ENCODE measurements around the gene BNIP5. TPM values are rescaled to one million over a fixed set of nuclear protein-coding genes. Genes with fewer than 3 reads are reported as not detected.
"Not testable (repeated sequence)": the region's sequence is repeated elsewhere in the genome, so short reads cannot be mapped to it uniquely, and the experiment has no call there.

Gene BNIP5
- polyA plus RNA-seq, 4 donors, result 0.09 to 0.30 (median 0.20) TPM

DNA sequence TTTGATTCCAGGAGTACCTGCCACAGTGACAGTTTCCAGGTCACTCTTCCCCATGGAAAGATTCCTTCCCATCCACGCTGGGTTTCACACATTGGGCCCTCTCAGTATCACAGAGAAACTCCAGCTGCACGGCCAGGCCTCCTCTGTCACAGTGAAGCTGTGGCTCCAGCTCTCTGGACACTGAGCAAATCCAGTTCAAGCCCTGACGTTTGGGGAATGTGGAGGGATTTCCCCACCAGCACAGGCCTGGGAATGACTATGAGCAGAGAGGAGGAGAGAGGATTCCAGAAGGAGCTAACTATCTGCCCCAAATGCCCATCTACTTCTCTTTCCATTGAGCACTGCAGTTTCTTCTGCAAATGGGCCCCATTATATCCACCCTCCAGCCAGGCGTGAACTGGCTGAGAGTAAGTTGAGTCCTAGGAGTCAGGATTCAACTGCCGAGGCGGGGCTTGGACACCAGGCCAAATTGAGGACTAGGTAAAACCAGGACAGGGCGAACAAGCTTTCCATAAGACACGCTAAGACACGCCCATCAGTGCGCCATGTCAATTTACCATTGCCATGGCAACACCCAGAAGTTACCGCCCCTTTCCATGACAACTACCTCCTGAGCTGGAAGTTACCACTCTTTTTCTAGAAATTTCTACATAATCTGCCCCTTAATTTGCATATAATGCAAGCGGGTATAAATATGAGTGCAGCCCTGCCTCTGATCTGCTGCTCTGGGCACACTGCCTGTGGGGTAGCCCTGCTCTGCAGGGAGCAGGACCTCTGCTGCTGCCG lies 9.2 kb upstream of the BNIP5 start:
- no peak for DNase-seq (ENCODE audit: low read depth in 4 of 4, low spot score in 2 of 4)

DNA sequence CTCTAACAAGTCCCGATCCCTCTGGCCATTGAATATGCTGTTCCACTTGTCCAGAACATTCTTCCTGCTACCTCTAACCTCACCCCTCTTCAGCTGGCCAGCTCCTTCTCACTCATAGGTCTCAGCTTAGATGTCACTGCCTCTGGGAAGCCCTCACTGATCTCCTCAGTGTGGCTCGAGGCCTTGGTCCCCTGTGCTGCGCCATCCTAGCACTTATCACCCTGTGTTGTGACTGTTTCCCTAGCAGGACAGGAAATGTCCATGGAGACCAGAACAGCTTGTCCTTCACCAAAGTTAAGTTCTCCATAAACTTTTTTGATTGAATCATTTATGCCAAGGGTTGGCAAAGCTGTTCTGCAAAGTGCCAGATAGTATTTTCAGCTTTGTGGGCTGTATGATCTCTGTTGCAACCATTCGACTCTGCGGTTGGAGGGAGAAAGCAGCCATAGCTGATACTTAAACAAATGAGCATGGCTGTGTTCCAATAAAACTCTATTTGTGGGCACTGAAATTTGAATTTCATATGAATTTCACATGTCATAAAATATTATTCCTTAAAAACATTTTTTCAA lies 6.5 kb upstream of the BNIP5 start:
- no peak for DNase-seq (ENCODE audit: low read depth in 4 of 4, low spot score in 2 of 4)

DNA sequence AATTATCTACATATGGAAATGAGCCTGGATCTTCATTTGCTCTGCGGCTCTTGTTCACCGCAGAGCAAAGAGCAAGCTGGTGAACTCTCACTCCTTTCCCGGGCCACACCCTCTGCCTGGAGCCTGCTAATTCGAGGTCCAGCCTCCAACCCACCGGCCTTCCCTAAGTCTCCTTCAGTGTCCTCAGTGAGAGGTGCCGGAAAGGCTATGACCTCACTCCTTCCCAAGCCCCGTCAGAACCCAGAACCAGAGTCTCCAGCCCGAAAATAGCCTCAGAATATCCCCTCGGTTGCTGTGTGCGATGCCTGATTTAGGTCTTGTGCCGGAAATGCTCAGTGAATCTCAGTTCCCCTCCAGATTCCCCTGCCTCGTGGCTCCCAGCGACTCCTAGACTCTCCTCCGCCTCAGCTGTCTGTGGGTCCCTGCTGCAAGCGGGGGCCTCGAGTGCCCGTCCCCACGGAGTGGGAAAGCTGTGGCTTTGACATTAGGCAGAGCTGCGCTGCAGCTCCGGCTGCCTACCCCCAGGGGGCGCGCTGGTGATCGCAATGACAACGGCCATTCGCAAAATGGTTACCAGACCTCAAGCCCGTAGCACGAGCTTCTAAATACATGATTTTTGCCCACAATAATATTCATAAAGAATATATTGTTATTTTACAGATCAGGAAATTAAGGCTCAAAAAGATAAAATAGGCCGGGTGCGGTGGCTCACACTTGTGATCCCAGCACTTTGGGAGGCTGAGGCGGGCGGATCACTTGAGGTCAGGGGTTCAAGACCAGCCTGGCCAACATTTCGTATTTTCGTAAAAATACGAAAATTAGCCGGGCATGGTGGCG lies 4.1 kb upstream of the BNIP5 start:
- DNase-seq (ENCODE audit: low read depth in 4 of 4, low spot score in 2 of 4), result no peak

DNA sequence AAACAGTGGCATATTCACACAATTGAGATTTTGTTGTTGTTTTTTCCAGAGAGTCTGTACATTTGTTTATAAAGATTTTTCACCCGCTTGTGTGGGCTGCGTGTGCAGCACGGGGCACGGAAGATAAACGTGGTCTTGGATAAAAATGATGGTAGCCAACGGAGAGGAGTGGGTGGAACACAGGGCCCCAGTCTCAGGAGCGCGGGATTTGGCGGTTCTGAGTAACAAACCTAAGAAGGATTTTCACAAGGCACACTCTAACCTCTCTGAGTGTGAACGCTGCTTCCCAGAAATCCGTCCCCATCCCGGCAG lies 3.6 kb upstream of the BNIP5 start:
- no peak for DNase-seq (ENCODE audit: low read depth in 4 of 4, low spot score in 2 of 4)

DNA sequence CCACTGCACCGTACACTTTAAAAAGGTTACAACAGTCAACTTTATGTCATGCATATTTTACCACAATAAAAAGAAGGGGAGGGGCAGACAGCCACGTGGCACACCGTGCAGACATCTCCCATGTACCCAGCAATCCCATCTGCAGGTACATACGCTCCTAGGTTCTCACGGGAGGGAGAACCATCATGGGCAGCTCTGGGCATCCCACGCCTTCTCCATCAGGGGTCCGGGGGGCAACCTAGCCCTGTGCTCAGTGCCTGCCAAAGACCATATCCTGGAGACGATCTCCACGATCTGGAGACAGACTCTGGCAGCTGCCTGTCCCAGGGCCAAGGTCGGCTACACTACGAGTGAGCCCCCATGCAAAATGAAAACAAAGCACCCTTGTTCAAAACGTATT lies 2.5 kb upstream of the BNIP5 start:
- no peak for DNase-seq (ENCODE audit: low read depth in 4 of 4, low spot score in 2 of 4)

DNA sequence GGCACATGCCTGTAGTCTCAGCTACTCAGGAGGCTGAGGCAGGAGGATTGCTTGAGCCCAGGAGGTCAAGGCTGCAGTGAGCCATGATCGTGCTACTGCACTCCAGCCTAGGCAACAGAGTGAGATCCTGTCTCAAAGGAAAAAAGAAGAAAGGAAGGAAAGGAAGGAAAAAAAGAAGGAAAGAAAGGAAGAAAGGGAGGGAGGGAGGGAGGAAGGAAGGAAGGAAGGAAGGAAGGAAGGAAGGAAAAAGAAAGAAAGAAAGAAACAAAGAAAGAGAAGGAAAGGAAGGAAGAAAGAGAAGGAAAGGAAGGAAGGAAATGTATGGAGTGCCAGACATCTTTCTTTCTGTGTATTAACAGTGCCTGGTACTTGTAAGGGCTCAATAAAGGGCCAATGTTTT lies 1.5 kb upstream of the BNIP5 start:
- DNase-seq (ENCODE audit: low read depth in 4 of 4, low spot score in 2 of 4), result not testable (repeated sequence)

DNA sequence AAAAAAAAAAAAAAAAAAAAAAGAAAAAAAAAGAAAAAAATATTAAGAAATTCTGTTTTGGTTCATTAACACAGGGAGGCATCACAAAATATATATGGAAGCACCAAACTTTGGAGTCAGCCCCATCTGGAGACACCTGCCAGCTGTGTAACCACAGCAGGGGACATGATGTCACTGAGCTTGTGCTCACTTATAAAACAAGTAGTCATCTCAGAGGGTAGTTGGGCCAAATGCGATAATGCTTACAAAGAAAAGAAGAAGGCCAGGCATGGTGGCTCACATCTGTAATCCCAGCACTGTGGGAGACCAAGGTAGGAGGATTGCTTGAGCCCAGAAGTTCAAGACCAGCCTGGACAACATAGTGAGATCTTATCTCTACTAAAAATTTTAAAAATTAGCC lies 1.1 kb upstream of the BNIP5 start:
- DNase-seq (ENCODE audit: low read depth in 4 of 4, low spot score in 2 of 4), result no peak

DNA sequence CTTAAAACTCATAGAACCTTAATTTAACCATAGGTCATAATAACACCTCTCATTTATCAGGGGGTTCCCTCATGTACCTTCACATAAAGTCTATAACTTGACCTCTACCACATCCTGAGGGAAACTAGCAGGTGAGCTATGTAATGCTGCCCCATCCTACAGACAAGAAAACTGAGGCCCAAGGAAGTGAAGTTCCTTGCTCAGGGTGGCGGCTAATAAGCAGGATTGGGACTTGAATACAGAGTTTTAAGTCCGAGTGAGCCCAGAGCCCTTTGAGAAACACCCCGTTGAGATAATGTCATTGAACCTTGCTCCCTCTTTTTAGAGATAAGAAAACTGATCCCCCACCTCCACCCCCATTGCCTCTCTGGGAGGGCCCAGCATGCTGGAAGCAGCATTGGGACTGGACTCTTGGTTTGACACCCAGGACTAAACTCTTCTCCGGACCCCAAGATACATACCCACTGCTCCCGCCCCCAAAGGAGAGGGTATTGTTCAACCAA lies 429 bp downstream of the BNIP5 start:
- no peak for DNase-seq (ENCODE audit: low read depth in 4 of 4, low spot score in 2 of 4)

DNA sequence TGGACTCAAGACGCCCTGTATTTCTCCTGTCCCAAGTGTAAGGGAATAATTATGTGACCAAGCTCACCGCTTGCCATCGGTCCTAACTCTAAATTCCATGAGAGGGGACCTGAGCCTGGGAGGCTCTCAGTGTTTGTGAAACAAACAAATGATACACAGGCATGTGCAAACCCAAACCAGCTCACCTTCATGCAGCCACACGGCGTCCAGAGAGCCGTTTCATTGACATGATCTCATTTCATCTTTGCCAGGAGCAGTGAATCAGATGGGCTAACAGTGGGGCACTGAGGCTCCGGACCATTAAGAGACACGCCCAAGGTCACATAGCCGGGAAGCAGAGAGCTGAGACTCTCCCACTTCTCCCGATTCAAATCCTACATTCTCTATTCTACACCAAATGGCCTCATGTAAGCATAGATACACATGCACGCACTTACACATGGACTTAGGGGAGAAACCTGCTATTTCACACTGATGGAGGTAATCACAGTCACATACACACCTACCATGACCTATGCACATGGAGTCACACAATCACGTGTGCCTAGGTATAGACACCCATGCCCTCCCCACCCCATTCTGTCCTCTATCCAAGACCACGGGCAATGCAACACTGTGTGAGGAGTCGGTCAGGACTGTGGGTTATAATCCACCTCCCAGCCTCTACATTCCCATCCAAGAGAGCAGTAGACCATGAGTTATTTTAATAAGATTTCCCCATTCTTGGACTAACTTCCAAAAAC lies 1.1 kb downstream of the BNIP5 start:
- DNase-seq (ENCODE audit: low read depth in 4 of 4, low spot score in 2 of 4), result no peak

DNA sequence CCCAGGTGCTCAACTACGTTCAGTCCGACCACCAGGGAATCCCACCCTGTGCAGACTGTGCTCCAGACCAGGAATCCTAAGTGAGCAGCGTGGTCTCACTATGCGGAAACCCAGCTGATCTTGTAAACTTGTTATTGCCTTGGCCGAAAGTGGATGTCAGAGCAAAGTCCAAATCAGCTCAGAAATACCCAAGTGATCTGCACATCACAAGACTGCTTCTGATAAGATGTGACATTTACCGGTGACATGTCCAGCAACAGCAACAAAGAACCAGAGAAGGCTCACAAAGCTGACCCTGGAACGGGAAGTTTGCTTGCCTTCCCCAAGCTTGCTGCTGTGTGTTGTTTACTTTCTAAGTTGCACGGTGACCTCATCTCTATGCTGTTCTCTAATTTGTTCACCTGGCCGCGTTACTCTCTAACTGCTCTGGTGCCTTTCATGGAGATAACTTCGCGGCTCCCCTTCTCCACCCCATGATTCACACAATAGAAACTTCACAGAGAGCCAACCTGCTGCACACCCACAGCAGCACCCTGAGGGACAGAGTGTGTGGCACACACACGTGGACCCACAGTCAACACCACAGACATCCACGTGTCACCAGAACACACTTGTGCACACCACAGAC lies 1.7 kb downstream of the BNIP5 start:
- no peak for DNase-seq (ENCODE audit: low read depth in 4 of 4, low spot score in 2 of 4)

DNA sequence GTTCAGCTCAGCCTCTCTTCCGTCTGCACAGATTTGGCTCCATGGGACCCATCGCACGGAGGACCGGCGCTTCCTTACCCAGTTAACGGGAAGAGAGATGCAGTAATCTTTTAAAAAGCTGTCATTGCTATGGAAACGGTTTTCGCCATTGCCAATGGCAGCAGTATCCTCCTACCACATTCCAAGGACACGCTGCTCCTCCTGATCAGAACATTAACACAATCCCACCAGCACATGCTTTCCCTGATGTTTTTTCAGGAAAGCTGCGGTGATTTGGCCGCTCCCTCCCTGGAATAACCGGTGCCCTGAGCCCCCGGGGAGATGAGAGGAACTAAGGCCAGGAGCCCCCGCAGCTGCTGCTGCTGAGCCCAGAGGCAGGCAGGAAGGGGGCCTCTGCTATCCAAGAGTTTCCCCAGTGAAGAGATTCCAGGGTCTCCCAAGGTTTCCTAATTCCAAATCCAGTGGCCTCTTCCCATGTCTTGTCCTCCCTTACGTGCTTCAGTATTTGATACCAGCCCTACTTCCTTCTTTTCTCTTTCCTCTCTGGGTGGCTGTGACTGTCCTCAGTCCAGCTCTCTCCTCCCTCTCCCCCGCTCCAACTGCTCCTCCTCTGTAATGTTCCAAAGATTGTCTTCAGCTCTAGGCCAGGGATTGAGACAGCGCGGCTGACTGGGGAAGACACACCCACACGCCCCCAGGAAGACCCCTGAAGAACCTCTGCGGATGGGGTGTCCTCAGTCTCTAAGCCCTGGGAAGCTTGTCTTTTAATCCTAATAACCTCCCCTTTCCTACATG lies 2.6 kb downstream of the BNIP5 start:
- no peak for DNase-seq (ENCODE audit: low read depth in 4 of 4, low spot score in 2 of 4)

DNA sequence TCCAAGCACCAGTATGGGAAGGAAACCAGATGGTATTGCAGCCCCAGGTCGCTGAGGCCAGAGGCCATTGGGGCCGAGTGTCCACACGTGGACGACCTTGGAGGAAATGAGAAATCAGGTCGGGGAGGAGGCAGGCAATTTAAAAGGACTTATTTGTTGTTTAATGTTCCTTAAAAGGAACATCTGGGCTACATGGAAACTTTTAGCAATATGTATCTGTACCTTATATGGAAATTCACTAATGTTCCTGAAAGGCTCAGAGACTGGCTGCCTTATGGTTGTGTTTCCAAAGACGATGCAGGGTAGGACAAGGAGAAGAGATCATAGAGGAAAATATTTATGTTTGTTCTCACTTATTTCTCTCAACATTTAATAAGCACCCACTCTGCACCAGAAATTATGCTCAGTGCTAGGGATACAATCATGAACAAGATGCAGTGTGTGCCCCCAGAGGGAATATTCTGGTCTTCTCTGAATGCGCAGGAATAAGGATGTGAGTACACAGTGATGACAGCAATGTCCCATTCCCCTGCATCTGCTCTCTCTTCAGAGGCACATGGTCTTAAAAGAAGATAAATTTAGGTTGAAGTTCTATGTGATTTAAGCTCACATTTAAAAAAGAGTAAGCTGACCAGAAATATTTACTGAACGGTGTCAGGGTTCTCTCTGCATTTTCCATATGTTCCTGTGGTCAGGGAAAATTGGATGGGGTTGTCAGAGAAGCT lies 3.4 kb downstream of the BNIP5 start:
- no peak for DNase-seq (ENCODE audit: low read depth in 4 of 4, low spot score in 2 of 4)

DNA sequence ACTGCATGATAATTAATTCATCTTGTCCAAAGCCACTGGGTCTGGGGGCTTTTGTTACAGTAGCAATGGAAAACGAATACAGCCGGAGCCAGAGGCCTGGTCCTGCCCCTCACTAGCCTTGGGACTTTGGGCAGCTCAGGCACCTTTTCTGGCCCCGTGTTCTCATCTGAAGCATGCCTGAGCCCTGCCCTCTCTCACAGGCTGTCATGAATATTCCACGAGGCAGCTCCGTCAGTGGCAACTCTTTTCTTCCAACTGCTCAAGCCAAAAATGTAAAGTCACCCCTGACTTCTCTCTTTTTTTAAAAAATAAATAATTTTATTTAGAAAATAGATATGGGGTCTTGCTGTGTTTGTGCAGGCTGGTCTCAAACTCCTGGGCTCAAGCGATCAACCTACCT lies 5.3 kb downstream of the BNIP5 start:
- no peak for DNase-seq (ENCODE audit: low read depth in 4 of 4, low spot score in 2 of 4)

DNA sequence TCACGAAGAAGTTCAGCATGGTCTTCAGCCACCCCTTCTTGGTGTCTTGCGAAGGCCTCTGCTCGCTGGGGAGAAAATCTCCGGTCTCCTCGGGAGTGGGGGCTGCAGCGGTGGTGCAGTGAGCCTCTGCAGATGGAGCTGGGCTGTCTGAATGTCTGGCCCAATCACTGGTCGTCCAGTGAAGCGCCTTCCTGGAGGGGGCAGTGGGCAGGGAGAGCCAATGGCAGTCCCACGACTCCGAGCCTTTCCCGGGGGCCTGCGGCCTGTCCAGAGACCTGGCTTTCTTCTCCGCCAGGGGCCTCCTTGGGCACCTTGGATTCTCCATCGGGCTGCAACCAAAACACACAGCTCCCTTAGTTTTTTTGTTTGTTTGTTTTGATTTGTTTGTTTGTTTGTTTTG lies 6.3 kb downstream of the BNIP5 start:
- DNase-seq (ENCODE audit: low read depth in 4 of 4, low spot score in 2 of 4), result no peak

DNA sequence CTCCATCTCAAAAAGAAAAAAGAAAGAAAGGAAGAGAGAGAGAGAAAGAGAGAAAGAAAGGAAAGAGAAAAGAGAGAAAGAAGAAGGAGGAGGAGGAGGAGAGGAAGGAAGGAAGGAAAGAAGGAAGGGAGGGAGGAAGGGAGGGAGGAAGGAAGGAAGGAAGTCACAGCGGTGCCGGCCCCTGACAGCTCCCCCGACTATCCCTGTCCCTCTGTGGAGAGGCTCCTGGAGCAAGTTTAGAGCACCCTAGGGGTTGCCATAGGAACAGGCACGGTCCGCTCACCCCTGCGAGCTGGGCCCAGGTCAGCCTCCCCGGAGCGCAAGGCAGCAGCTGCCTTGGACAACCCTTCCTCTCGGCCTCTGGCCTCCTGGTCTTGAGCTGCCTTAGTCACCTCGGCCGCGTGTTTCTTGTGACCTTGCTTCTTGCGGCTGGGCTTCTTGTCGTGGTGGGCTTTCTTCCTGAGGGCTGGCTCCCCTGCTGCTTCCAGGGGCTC lies 6.8 kb downstream of the BNIP5 start:
- peak in 1 of 4 donors; percentile 18 for DNase-seq (ENCODE audit: low read depth in 4 of 4, low spot score in 2 of 4)

DNA sequence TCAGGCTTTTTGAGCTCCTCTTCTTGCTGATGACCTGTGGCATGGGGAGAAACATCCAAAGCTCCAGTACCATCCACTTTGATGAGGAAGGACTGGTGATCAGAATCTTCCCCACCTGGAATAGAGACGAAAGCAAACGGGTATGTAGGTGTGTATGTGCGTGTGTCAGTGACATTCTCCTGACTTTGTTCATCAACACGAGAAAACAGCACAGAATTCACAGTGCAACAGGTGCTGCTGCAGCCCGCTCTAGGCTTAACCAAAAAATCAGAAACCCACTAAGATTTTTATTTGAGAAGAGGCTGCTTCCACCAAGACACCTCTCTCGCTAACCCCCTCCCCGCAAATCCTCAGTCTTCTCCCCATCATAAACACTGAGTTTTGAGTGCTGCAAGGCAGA lies 8.1 kb downstream of the BNIP5 start:
- no peak for DNase-seq (ENCODE audit: low read depth in 4 of 4, low spot score in 2 of 4)

DNA sequence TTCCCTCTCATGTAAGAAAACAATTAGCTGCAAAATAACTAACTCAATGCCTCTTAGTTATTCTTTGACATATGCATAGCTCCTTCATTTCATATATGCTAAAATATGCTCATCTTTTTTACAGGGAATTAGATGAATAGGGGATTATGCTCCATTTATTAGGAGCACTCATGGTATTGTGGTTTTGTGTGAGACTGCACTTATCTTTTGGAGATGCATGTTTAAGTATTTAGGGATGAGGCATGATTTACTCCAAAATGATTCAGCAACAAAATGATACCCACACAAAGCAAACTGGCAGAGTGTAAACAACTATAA lies 8.8 kb downstream of the BNIP5 start:
- no peak for DNase-seq (ENCODE audit: low read depth in 4 of 4, low spot score in 2 of 4)

DNA sequence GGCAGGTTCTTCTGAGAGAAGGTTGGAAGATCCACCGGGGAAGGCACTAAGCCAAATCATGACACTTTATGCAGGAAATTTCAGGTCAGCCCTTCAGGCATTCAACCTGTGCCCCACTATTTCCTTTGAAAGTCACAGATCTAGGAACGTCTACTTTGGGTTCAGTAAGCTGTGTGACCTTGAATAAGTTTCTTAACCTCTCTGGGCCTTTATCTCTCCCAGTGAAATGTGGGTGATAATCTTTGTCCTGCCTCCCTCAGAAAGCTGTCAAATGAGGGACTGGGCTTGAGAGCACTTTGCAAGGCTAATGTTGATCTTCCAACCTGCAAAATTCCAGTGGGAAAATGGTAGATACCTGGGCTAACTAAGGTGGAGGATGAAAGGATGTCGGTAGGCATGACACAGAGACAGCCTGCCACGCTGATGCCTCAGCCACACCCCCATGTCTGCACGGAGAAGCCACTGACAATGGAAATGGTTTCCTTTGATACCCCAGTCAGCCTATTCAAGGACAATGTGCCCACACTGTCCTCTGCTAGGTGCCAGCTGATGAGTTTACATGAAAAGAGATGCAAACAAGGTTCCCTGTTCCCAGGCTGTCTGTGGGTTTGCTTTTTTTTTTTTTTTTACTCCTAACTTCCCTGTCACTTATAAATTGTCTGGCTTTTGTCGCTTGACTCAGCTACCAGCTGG lies 9.3 kb downstream of the BNIP5 start:
- DNase-seq (ENCODE audit: low read depth in 4 of 4, low spot score in 2 of 4), result no peak

Measured in left renal cortex interstitium (tissue), 4 donors.